Measurements from ENCODE around the gene SMOC2.

The SMOC2 gene

DNA sequence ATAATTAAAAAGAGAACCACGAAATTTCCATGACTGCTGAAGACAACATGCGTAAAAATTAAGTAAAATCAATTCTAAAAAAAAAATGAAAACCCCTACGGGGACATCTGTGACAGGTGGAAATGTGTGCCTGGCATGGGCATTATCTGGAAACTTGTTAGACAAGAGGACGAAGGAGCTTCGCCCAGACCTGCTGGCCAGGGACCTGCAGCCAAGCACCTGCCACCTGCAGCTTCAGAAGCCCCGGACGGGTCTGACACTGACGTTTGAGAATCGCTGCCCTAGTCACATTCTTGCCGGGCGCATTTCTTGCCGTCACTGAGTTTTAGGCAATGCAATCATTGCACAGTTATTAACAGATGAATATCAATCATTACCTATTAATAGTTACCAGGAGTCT is 140.3 kb downstream of the SMOC2 start:
- DNase-seq = no peak

DNA sequence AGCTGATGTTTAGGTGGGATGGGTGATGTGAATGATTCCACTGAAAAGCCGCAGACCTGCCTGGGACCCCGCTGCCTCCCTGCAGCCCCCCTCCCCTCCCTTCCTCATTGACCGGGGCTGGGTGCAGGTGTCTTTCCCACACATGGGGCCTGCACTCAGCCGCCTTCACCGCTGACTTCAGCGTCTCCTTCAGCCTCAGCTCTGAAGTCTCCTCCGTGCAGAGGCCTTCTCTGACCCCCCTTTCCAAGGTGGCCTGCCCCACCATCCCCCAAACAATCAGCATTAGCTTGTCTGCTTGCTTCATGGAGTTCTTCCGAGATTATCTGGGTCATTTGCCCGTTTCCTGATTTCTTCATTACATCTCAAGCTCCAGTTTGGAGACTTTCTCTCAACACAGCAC is 140.7 kb downstream of the SMOC2 start:
- no peak for DNase-seq

DNA sequence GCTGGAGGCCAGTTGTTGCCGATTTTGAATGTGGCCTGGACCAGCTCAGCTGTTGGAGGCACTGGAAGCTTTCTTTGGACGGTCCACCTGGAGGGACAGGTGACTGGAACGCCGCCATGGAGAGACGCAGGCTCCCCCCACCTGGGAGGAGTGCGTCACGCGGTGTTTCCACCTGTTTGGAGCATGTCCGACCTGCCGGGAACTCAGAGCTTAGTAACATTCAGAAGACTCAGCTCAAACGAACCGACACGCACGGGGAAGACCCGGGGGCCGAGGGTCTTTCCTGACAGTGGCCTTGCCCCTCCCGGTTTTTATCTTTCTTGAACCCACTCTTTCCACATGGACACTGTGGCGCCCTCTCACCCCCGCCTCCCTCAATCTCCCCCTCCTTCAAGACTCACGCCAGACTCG is 141.6 kb downstream of the SMOC2 start:
- DNase-seq = no peak

DNA sequence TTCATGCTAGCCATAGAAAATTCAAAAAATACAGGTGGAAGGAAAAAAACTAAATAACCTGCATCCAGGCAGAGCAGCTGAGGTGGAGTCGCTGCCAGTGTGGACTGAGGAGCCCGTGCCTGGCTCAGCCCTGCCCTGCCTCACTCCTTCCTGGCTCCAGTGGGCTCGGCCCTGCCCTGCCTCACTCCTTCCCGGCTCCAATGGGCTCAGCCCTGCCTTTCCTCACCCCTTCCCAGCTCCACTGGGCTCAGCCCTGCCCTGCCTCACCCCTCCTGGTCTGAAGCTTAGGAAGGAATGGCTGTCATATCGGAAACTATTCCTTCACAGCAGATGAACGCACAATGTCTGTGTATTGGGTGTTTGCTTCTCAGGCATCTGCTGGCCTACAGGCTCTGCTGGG is 142.1 kb downstream of the SMOC2 start:
- no peak for DNase-seq

DNA sequence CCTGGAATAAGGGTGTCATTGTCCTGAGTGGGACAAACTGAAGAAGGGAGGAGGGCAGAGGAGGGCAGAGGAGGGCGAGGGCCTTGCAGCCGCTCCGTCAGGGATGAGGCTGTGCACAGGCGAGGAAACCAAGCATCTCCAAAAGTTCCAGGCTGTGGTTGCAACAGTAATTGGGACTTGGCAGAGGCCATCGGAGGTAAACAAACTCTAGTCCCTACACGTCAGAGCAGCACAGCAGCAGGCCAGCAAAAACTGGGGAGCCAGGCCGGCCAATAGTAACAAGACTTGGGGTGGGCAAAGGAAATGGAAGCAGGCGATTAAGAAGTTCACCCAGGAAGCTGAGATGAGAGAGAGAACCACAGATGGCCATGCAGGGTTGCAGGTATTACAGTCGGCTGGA is 142.8 kb downstream of the SMOC2 start:
- no peak for DNase-seq

DNA sequence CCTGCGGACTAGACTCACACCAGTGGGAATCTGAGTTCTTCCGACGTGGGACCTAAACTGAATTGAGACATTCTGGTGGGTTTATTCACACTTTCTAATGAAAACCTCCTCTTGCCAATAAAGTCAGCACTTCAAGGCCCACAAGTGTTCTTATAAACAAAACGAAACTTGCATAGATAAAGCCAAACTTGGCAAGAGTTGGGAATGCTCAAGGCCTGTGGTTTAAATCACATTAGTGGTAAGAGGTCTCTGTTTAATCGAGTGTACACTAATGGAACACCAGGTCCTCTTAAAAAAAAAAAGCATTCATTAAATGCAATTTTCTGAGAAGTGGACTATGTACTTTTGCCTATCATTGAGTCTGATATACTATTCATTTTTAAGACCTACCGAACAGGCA is 143.3 kb downstream of the SMOC2 start:
- DNase-seq = no peak

DNA sequence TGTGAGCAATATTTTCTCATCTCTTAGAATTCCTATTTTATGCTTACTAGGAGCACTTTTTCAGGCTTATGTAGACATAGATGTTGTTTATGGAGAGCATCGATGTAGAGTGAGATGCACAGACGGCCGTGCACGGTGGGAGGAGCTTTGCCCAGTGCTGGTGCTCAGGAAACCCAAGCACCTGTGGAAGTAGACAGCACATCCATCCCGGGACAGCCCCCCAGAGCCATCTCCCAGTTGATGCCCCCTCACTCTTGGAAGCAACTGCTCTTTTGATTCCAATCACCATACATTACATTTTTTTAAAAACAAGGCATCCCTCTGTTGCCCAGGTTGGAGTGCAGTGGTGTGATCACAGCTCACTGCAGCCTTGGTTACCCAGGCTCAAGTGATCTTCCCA is 143.7 kb downstream of the SMOC2 start:
- no peak for DNase-seq

DNA sequence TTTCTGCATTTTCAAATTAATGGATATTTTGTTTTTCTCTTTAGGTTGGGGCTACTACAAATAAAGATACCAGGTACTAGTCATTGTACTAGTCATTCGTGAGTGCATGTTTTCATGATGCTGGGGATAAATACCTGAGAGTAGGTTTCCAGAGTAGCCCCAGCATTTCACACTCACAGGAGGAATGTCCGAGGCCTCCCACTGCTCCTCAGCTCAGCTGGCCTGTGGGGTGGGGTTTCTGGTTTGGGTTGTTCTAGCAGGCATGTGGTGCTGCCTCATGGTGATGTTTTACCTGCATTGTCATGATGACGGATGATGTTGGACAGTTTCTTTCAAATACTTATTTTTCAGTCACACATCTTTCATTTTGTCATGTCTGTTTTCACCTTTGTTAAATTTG is 144.5 kb downstream of the SMOC2 start:
- no peak for DNase-seq

DNA sequence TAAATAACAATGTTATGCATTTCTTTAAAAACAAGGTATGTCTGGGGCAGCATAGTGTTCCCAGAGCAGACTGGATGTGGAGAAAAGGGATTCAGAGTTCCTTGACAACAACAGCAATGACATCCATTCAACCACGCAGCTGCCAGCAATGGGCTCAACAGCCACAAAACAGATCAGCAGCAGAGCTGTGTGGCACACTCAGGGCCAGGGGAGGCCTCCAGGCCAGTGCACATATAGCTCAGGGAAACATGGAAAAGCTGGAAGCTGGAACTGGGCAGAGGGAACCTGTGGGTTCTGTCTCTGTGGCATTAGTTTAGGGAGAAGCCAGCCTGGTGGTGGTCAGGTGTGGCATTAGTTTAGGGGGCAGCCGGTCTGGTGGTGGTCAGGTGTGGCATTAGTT is 148.3 kb downstream of the SMOC2 start:
- no peak for DNase-seq

DNA sequence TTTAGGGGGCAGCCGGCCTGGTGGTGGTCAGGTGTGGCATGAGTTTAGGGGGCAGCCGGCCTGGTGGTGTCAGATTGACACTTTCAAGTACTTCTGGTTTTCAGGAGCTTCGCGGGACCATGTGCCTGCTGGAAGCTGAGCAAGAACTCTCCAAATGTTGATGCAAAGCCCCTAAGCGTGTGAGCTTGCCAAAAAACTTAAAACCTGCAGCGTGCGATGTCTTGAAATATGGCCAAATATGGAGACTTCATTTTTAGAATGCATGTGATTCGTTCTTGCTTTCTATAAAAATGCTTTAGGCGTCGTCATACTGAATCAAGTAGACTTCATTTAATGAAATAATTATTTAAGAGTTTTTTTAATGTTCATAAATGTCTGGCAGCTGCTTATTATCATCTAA is 149.4 kb downstream of the SMOC2 start:
- DNase-seq = no peak

DNA sequence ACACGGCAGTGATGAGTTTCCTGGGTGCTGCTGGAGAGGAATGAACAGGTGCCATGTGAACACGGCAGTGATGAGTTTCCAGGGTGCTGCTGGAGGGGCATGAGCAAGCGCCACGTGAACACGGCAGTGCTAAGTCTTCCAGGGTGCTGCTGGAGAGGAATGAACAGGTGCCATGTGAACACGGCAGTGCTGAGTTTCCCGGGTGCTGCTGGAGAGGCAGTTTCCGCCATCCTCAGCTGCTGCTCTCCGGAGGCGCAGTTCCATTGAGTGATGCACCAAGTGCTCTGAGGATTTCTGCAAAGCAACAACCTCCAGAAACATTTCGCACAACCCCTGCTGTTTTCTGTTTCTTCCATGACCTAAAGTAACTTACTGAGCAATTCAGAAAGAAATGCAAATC is 155.4 kb downstream of the SMOC2 start:
- no peak for DNase-seq

DNA sequence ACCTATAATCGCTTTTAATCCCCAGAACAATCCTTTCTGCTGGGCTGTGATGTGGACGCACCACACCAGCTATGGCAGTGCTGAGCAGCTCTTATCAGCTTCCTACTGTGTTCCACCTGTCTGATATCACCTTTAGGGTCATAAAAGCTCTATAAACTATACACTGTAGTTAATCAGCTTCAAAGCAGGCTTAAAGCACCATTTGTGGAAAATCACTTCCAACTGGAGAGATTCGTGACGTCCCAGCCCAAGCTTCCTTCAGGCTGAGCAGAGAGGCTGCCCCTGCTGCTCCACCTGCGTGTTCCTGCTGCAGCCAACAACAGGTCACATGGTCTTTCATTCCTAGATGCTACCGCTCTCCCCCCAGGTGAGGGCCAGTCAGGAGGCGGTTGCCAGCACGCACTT is 156.5 kb downstream of the SMOC2 start:
- no peak for DNase-seq

DNA sequence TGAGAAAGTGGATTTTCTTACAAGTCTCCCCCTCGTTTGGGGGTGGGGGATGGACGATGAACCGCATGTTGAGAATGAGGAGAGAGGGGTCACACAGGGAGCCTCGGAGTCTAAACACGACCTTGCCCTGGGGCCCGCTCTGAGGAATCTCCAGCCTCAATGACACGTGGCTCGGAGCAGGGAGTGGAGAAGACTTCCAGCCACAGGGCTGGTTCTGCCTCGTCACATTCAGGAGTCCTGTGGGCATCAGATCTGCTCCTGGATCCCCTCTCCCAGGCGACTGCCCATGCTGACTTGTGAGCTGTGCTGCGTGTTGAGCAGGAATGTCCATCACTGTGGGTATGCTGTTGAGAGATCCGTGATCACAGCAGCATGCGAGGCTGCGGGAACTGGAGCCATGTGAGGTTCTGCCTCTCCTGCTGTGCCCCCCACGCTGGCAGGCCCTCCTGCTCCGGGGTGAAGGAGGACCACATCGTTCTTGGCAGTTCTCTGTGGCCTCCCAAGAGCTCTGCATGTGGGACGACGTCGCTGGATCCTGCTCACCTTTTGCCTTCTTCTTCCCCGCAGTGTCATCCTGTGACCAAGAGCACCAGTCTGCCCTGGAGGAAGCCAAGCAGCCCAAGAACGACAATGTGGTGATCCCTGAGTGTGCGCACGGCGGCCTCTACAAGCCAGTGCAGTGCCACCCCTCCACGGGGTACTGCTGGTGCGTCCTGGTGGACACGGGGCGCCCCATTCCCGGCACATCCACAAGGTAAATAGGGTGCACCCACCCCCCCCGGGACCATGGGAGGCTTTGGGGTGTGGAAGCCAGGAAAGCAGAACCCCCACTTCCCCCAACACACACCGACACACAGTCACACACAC is 157.5 kb downstream of the SMOC2 start:
- no peak for DNase-seq

DNA sequence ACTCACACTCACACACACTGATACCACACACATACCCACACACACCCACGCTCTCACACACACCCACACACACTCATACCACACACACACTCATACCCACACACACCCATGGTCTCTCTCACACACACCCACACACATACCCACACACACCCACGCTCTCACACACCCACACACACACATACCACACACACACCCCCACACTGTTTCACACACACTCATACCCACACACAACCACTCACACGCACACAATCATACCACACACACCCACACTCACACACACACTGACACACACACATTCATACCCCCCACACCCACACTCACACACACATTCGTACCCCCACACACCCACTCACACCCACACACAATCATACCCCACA is 158.1 kb downstream of the SMOC2 start:
- DNase-seq = no peak

DNA sequence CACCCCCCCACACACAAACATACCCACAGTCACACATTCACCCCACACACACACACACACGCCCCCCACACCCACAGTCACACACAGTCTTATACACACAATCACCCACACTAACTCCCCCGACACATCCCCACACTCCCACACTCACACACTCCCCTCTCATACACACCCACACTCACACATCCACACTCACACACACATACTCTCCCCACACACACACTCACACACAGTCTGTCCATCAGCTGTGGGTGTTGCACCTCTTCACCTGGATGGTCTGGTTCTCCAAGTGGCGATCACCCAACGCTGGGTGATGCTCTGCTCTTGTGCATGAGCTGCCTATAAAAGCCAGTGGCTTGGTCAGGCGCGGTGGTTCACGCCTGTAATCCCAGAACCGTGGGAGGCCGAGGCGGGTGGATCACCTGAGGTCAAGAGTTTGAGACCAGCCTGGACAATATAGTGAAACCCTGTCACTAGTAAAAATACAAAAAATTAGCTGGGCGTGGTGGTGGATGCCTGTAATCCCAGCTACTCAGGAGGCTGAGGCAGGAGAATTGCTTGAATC is 158.9 kb downstream of the SMOC2 start:
- no peak for DNase-seq

DNA sequence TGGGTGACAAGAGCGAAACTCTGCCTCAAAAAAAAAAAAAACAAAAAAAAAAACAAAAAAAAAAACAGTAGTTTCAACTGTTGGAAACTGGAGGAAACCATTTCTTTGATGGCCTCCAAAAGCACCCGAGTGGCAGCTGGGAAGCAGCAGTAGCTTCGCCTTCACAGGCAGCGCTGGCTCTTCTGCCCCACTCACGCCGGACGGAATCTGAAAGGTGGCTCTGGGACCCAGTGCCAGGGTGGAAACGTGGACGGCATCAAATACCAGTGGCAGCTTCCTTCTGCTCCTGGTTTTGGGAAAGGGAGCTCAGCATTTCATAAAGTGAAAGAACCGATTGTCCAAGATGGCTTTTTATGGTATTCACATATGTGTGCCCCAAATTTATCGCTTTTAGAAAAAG is 159.4 kb downstream of the SMOC2 start:
- DNase-seq = no peak

DNA sequence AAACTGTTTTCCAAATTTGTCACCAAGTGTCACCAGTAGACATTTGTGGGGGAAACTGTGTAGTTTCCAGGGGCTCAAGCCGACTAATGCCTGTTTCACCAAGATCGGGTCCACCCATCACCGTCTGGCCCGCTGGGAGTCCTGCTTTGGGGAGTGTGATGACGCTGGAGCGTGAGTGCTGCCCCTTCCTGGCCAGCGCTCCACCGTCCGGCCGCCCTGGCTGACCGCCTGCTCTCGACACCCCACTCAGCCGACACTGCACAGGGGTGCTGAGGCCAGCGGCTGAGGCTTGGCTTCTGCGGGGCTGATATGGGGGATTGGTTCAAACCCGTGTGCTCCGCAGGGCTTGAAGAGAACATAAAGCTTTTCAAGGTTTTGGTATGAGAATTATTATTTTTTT is 160.1 kb downstream of the SMOC2 start:
- DNase-seq = no peak

DNA sequence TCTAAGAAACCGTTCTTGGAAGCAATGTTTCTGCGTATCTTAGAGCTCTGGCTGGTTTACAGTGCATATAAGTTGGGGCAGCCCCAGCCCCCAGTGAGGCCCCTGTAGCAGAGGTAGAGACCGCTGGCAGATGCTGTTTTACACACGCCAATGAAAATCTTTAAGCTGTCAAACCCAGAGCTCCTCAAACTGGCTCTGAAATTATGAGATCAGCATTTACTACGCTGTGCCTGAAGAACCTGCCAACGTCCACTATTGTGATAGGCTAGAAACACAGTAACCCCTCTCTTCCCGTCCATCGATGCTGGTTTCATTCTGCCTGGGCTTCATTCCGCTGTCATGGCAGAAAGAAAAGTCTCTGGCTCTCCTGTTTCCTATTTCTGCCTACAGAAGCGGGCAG is 160.6 kb downstream of the SMOC2 start:
- DNase-seq = no peak

DNA sequence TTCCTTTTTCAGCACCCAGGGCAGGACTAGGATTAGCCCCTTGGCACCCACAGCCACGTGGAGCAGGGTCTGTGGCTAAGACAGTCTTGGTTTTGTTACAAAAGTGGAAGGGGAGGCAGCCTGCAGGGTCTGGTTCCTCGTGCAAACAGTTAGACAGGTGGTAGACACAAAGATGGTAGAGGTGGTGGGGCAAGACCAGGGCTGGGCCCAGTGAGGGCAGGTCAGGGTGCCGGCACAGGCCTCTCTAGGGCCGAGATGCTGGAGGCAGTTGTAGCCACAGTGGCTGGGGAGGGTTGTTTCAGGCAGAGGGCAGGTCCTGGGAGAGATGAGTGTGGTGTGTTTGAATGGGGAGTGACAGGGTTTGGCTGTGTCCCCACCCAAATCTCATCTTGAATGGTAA is 161.6 kb downstream of the SMOC2 start:
- DNase-seq = no peak

DNA sequence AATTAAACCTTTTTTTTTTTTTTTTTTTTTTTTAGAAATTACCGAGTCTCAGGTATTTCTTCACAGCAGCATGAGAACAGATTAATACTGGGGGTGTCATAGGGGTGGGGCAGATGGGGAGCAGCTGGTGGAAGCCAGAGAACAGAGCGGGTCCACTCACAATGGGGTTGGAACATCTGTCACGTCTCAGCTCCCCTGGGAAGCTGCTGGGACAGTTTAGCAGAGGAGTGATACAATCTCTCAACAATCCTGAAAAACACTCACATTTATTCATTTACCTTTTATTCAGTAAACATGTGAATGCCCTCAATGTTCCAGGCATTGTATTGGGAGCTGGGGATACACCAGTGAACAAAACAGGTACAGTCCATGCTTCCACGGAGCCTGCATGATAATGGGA is 162.2 kb downstream of the SMOC2 start:
- no peak for DNase-seq

DNA sequence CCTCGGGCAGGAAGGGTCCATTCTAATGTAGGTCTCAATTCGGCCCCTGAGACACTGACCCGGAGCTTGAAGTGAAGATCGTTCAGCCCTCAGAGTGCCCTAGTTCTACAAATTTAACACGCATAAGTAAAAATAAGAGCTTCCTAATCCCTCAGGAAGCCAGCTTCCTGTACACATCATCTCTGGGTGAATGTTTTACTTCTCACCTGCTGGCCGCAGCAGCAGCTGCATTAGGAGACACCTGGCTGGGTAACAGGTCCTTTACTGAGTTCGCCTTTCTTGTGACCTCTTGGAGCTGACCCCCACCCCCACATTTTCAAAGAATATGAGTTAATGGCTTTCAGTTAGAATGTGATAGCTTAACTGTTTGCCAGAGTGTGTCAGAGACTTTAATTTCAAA is 165.0 kb downstream of the SMOC2 start:
- DNase-seq = no peak

DNA sequence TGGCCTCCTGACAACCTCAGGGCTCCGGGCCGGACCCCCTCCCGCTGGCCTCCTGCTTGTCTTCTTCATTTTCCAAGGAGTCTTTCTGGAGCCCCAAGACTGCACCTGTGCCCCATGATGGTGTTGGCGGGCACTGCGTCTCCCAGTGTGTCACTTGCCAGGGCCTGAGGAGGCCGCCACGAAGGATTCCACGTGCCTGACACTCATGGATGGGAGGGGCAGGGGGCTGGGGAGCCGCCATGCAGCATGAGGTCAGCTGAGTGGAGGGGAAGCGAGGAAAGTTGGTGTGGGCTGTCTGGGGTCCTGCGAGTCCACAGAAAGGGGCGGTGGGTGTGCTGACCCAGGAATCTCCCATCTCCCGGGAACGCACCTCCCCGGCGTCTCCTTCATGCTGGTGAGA is 165.7 kb downstream of the SMOC2 start:
- no peak for DNase-seq

DNA sequence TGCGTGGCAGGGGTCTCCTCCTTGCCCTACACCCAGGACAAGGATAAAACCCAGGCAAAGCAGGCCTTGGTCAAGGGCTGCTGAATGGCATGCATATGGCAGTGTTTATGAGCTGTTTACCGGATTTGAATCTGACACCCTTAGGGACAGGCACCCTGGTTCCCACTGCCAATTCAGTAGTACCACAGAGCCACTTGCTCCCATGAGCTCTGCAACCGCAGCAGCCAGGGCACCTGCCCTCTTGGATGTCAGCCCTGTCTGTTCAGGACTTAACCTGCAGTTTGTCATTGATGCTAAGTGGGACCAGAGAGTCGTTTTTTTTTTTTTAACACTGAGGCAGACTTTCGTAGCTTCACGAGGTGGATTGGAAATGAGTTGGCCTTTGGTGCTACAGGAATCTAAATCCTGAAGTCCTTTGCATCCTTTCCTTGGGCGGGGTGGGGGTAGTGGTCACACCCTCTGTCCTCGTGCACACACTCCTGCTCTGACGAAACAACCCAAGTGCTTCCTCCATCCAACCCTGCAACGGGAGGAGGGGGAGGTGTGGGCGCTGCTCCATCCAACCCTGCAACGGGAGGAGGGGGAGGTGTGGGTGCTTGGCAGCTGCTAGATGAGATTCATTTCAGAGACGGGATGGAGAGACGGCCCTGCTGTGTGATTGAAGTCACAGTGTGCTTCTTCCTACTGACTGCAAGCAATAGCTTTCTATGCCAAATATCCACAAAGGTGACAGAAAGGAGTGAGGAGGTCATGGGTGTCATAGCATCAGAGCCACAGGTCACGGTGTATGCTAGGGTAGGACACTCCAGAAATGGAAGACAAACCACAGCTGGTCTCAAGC is 166.5 kb downstream of the SMOC2 start:
- DNase-seq = no peak

DNA sequence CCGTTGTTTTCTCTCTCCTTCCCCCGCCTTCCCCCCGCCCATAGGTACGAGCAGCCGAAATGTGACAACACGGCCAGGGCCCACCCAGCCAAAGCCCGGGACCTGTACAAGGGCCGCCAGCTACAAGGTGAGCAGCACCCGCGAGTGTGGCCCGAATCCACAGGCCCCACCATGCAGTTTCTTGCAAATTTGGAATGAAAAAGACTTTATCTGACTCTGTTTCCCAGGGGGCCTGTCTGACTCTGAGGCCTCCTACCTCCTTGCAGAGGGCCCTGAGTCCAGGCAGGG is 167.1 kb downstream of the SMOC2 start:
- DNase-seq = no peak
